Trophoblast cell (in vitro differentiated cells and primary cell): Measurements from ENCODE around the gene UBA3.

Source experiments
- DNase-seq, 2 donors: peaks; one replicate each; pipeline ENCODE4 v3.0.0-alpha.2; 2016
- H2AFZ ChIP-seq: 2 replicates; pipeline ENCODE4 v1.6.1; 2013; ENCODE audit warnings: low read length, moderate library complexity, mild to moderate bottlenecking; ENCODE audit not compliant: insufficient read depth, poor library complexity
- H2AK5ac ChIP-seq: 2 replicates; pipeline ENCODE4 v1.6.1; 2013; ENCODE audit warnings: mild to moderate bottlenecking, low read length
- H2BK120ac ChIP-seq: 2 replicates; pipeline ENCODE4 v1.6.1; 2013; ENCODE audit warnings: low read length, mild to moderate bottlenecking, moderate library complexity; ENCODE audit not compliant: insufficient read depth, poor library complexity
- H2BK12ac ChIP-seq: 2 replicates; pipeline ENCODE4 v1.6.1; 2013; ENCODE audit warnings: mild to moderate bottlenecking, low read length, moderate library complexity
- H2BK5ac ChIP-seq: 2 replicates; pipeline ENCODE4 v1.6.1; 2013; ENCODE audit warnings: low read length, low read depth, moderate library complexity, mild to moderate bottlenecking; ENCODE audit not compliant: poor library complexity
- H3K14ac ChIP-seq: 2 replicates; pipeline ENCODE4 v1.6.1; 2013; ENCODE audit warnings: mild to moderate bottlenecking, low read length
- H3K18ac ChIP-seq: 2 replicates; pipeline ENCODE4 v1.6.1; 2013; ENCODE audit warnings: mild to moderate bottlenecking, low read length
- H3K23ac ChIP-seq: 2 replicates; pipeline ENCODE4 v1.6.1; 2013; ENCODE audit warnings: low read length
- H3K27ac ChIP-seq: 2 replicates; pipeline ENCODE4 v1.5.1; 2013; ENCODE audit warnings: low read depth, mild to moderate bottlenecking, inconsistent platforms, low read length, moderate library complexity
- H3K27me3 ChIP-seq: 2 replicates; pipeline ENCODE4 v1.6.1; 2013; ENCODE audit warnings: inconsistent platforms, mild to moderate bottlenecking, low read length, moderate library complexity; ENCODE audit not compliant: insufficient read depth
- H3K36me3 ChIP-seq, 2 experiments: 1 replicate in 1 of 2; 2 replicates in 1 of 2; pipeline ENCODE4 v1.6.1; 2013; ENCODE audit warnings: low read length in 2 of 2, mild to moderate bottlenecking in 2 of 2, moderate library complexity in 1 of 2; ENCODE audit not compliant: insufficient read depth in 2 of 2, control insufficient read depth in 1 of 2
- H3K4ac ChIP-seq: 2 replicates; pipeline ENCODE4 v1.6.1; 2013; ENCODE audit warnings: low read depth, mild to moderate bottlenecking, low read length, moderate library complexity
- H3K4me1 ChIP-seq, 2 experiments: 1 replicate in 1 of 2; 2 replicates in 1 of 2; pipeline ENCODE4 v1.6.1; 2013; ENCODE audit warnings: low read length in 2 of 2, mild to moderate bottlenecking in 2 of 2, moderate library complexity in 1 of 2; ENCODE audit not compliant: insufficient read depth in 2 of 2, control insufficient read depth in 1 of 2
- H3K4me2 ChIP-seq: 2 replicates; pipeline ENCODE4 v1.6.1; 2013; ENCODE audit warnings: inconsistent platforms, mild to moderate bottlenecking, low read length, moderate library complexity
- H3K4me3 ChIP-seq: 2 replicates; pipeline ENCODE4 v1.5.1; 2013; ENCODE audit warnings: mild to moderate bottlenecking, low read depth, low read length, inconsistent platforms
- H3K79me1 ChIP-seq: one replicate; pipeline ENCODE4 v1.6.1; 2013; ENCODE audit warnings: low read length
- H3K79me2 ChIP-seq: 2 replicates; pipeline ENCODE4 v1.6.1; 2013; ENCODE audit warnings: low read length, mild to moderate bottlenecking; ENCODE audit not compliant: control insufficient read depth, insufficient read depth, poor library complexity
- H3K9ac ChIP-seq: 2 replicates; pipeline ENCODE4 v1.6.1; 2013; ENCODE audit warnings: mild to moderate bottlenecking, low read length
- H3K9me3 ChIP-seq: 2 replicates; pipeline ENCODE4 v1.6.1; 2013; ENCODE audit warnings: low read depth, mild to moderate bottlenecking, control low read depth, inconsistent platforms, low read length; ENCODE audit not compliant: insufficient read depth
- H4K12ac ChIP-seq: 2 replicates; pipeline ENCODE4 v1.6.1; 2013; ENCODE audit warnings: low read depth, mild to moderate bottlenecking, low read length, moderate library complexity
- H4K8ac ChIP-seq: 2 replicates; pipeline ENCODE4 v1.6.1; 2013; ENCODE audit warnings: low read depth, mild to moderate bottlenecking, low read length, moderate library complexity
- H4K91ac ChIP-seq: one replicate; pipeline ENCODE4 v1.6.1; 2013; ENCODE audit warnings: low read depth, mild to moderate bottlenecking, low read length, moderate library complexity
- WGBS: extraction: QIAGEN DNeasy Blood & Tissue Kit; methylation state at CpG from one replicate; pipeline ENCODE4 v1.1.7; 2013; ENCODE audit warnings: missing lambda C conversion rate; ENCODE audit not compliant: insufficient read length, insufficient coverage; ENCODE audit errors: extremely low coverage; 5-methylcytosine and 5-hydroxymethylcytosine counted together

The UBA3 gene

GRCh38 chr3:69097407-69098086 is 17.4 kb upstream of the UBA3 start:
- WGBS = no CpG with 5 or more reads among the region's 9 CpGs
- DNase-seq = no peak
- H3K9me3 ChIP-seq = no peaks in the 10 kb centered on the region

GRCh38 chr3:69096299-69096698 is 16.1 kb upstream of the UBA3 start:
- Histone ChIP-seq H3K4me3 (no peak overlapping the region), H2AK5ac (no peak overlapping the region), H3K9me3 (no peaks in the 10 kb centered on the region), H2BK12ac (no peak overlapping the region), H3K4ac (no peak overlapping the region), H3K27ac (no peak overlapping the region), H2AFZ (no peak overlapping the region), H4K91ac (no peak overlapping the region), H3K23ac (no peak overlapping the region), H3K79me2 (no peaks in the 10 kb centered on the region), H2BK120ac (no peak overlapping the region), H3K4me2 (no peak overlapping the region), H3K27me3 (no peaks in the 10 kb centered on the region), H3K18ac (no peak overlapping the region), H3K14ac (no peak overlapping the region), H2BK5ac (no peak overlapping the region), H3K9ac (no peak overlapping the region), H3K36me3 (no peaks in the 10 kb centered on the region), H3K79me1 (peaks cover 1% of the 10 kb centered on the region), H4K8ac (no peak overlapping the region), H3K4me1 (peaks cover 2 to 6% of the 10 kb centered on the region in 2 experiments), H4K12ac (no peak overlapping the region)
- DNase-seq = no peak
- WGBS = no CpG with 5 or more reads among the region's 5 CpGs

More at GRCh38 chr3:69097407-69098086, 17.4 kb upstream of the UBA3 start:
- no peak overlapping the region for H2AFZ ChIP-seq
- H3K4me1 ChIP-seq = peaks cover 6 to 8% of the 10 kb centered on the region in 2 experiments
- H3K4ac ChIP-seq = no peak overlapping the region
- H3K79me2 ChIP-seq = no peaks in the 10 kb centered on the region
- no peaks in the 10 kb centered on the region for H3K27me3 ChIP-seq
- H2AK5ac ChIP-seq = no peak overlapping the region
- H2BK5ac ChIP-seq = no peak overlapping the region
- no peak overlapping the region for H3K4me2 ChIP-seq
- H2BK120ac ChIP-seq = no peak overlapping the region
- peaks cover 4% of the 10 kb centered on the region for H3K79me1 ChIP-seq
- H3K27ac ChIP-seq = no peak overlapping the region
- no peak overlapping the region for H3K18ac ChIP-seq
- no peak overlapping the region for H4K12ac ChIP-seq
- peaks cover 2 to 5% of the 10 kb centered on the region in 2 experiments for H3K36me3 ChIP-seq
- no peak overlapping the region for H4K8ac ChIP-seq
- H2BK12ac ChIP-seq = no peak overlapping the region
- no peak overlapping the region for H4K91ac ChIP-seq
- no peak overlapping the region for H3K14ac ChIP-seq
- H3K23ac ChIP-seq = no peak overlapping the region
- H3K4me3 ChIP-seq = no peak overlapping the region
- peak overlapping the region; percentile 5 for H3K9ac ChIP-seq

- Histone ChIP-seq H3K4ac (no peak overlapping the region), H3K9me3 (no peaks in the 10 kb centered on the region), H2AK5ac (no peak overlapping the region), H3K4me2 (no peak overlapping the region), H3K27ac (no peak overlapping the region), H4K91ac (no peak overlapping the region), H3K14ac (no peak overlapping the region), H3K4me1 (peaks cover 5 to 8% of the 10 kb centered on the region in 2 experiments), H2BK120ac (no peak overlapping the region), H3K79me1 (no peaks in the 10 kb centered on the region), H3K4me3 (no peak overlapping the region), H3K27me3 (no peaks in the 10 kb centered on the region), H3K18ac (no peak overlapping the region), H2BK5ac (no peak overlapping the region), H2AFZ (no peak overlapping the region), H3K79me2 (no peaks in the 10 kb centered on the region), H4K8ac (no peak overlapping the region), H3K9ac (no peak overlapping the region), H3K23ac (no peak overlapping the region), H4K12ac (no peak overlapping the region), H3K36me3 (no peaks in the 10 kb centered on the region), H2BK12ac (no peak overlapping the region)
- WGBS = no CpG with 5 or more reads among the region's 5 CpGs
- no peak for DNase-seq
These were observed 15.5 kb upstream of the UBA3 start for GRCh38 chr3:69095636-69096035.

GRCh38 chr3:69094467-69095205 is 14.5 kb upstream of the UBA3 start:
- no peak overlapping the region for H3K4ac ChIP-seq
- H4K8ac ChIP-seq = no peak overlapping the region
- no peaks in the 10 kb centered on the region for H3K79me1 ChIP-seq
- no peak overlapping the region for H3K27ac ChIP-seq
- peaks cover 7 to 11% of the 10 kb centered on the region in 2 experiments for H3K4me1 ChIP-seq
- no peak overlapping the region for H2BK12ac ChIP-seq
- H3K23ac ChIP-seq = no peak overlapping the region
- H2AK5ac ChIP-seq = no peak overlapping the region
- no peak overlapping the region for H3K4me3 ChIP-seq
- no peak overlapping the region for H3K4me2 ChIP-seq
- H2BK5ac ChIP-seq = no peak overlapping the region
- no peak overlapping the region for H4K91ac ChIP-seq
- H2BK120ac ChIP-seq = no peak overlapping the region
- DNase-seq = peak in 1 of 2 donors; percentile 20
- H3K79me2 ChIP-seq = no peaks in the 10 kb centered on the region
- H3K9ac ChIP-seq = no peak overlapping the region
- H3K9me3 ChIP-seq = no peaks in the 10 kb centered on the region
- H3K27me3 ChIP-seq = no peaks in the 10 kb centered on the region
- no peak overlapping the region for H3K18ac ChIP-seq
- H3K14ac ChIP-seq = no peak overlapping the region
- H3K36me3 ChIP-seq = no peaks in the 10 kb centered on the region
- H2AFZ ChIP-seq = no peak overlapping the region
- WGBS = no CpG with 5 or more reads among the region's 8 CpGs
- no peak overlapping the region for H4K12ac ChIP-seq
